ENCODE results near the gene CDH2.
A peak's percentile ranks its signal among the peaks of the same experiment; 100 is the strongest.

The CDH2 gene

DNA sequence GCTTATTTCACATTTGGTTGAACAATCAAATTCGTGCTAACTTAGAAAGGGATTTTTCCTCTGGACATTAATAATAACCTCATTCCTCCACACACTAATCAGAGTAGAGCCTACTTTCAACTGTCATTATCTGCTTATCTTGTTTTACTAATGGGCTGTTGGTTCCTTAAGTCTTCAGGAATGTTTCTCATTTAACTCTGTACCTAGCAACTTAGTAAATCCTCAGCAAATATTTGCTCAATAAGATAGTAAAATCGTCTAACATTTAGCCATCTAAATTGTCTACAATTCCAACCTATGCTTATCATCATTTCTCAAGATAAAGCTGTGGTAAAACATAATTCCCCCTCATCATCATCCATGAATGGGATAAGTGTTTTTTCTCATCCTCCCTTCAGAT is 98.1 kb downstream of the CDH2 start:
- Histone ChIP-seq H2BK5ac (ENCODE audit: low read depth, low read length, poor library complexity) (no peak overlapping the region), H3K23ac (ENCODE audit: low read length) (no peak overlapping the region), H3K79me2 (ENCODE audit: control insufficient read depth, insufficient read depth, low read length, poor library complexity) (no peaks in the 10 kb centered on the region), H3K9me3 (ENCODE audit: insufficient read depth, low read depth, low read length) (no peaks in the 10 kb centered on the region), H3K18ac (ENCODE audit: low read length) (no peak overlapping the region), H2AK5ac (ENCODE audit: low read length) (no peak overlapping the region), H2BK12ac (ENCODE audit: low read length) (no peak overlapping the region), H3K27me3 (ENCODE audit: insufficient read depth, low read length) (no peaks in the 10 kb centered on the region), H3K4me3 (ENCODE audit: low read depth, low read length) (no peak overlapping the region), H4K8ac (ENCODE audit: low read depth, low read length) (no peak overlapping the region), H3K9ac (ENCODE audit: low read length) (no peak overlapping the region), H3K4ac (ENCODE audit: low read depth, low read length) (no peak overlapping the region), H4K12ac (ENCODE audit: low read depth, low read length) (no peak overlapping the region), H2BK120ac (ENCODE audit: insufficient read depth, low read length, poor library complexity) (no peak overlapping the region), H3K27ac (ENCODE audit: low read depth, low read length) (no peak overlapping the region), H4K91ac (ENCODE audit: low read depth, low read length) (no peak overlapping the region), H3K4me1 (ENCODE audit: control insufficient read depth in 1 of 2, insufficient read depth in 2 of 2, low read length in 2 of 2) (peaks cover 2 to 7% of the 10 kb centered on the region in 2 experiments), H3K36me3 (ENCODE audit: control insufficient read depth in 1 of 2, insufficient read depth in 2 of 2, low read length in 2 of 2) (no peaks in the 10 kb centered on the region), H2AFZ (ENCODE audit: insufficient read depth, low read length, poor library complexity) (no peak overlapping the region), H3K14ac (ENCODE audit: low read length) (no peak overlapping the region), H3K79me1 (ENCODE audit: low read length) (no peaks in the 10 kb centered on the region), H3K4me2 (ENCODE audit: low read length) (no peak overlapping the region)
- DNase-seq, result peak in 1 of 2 donors; percentile 8
- no CpG with 5 or more reads among the region's 2 CpGs for WGBS (ENCODE audit: extremely low coverage, insufficient coverage, insufficient read length)

DNA sequence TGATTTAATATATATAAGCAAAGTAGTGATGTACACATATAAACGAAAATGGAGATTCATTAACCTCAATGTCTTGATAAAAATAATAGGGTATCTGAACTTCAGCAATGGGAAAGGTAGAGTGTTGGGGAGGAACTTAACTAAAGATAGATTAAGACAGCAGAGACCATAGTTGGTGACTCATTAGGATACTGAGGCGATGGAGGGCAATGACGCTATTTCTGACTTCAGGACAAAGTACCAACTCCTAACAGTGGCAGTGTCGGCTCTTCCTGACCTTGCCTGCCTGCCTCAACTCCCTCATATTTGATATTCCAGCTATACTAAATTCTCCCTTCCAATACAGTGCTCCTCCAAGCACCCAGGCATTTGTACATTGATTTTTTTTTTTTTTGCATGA is 98.6 kb downstream of the CDH2 start:
- Histone ChIP-seq H2BK5ac (ENCODE audit: low read depth, low read length, poor library complexity) (no peak overlapping the region), H3K9me3 (ENCODE audit: insufficient read depth, low read depth, low read length) (no peaks in the 10 kb centered on the region), H3K27me3 (ENCODE audit: insufficient read depth, low read length) (no peaks in the 10 kb centered on the region), H3K18ac (ENCODE audit: low read length) (no peak overlapping the region), H3K23ac (ENCODE audit: low read length) (no peak overlapping the region), H3K14ac (ENCODE audit: low read length) (no peak overlapping the region), H4K8ac (ENCODE audit: low read depth, low read length) (no peak overlapping the region), H2BK120ac (ENCODE audit: insufficient read depth, low read length, poor library complexity) (no peak overlapping the region), H3K9ac (ENCODE audit: low read length) (no peak overlapping the region), H2AFZ (ENCODE audit: insufficient read depth, low read length, poor library complexity) (no peak overlapping the region), H3K4me1 (ENCODE audit: control insufficient read depth in 1 of 2, insufficient read depth in 2 of 2, low read length in 2 of 2) (peaks cover 2 to 7% of the 10 kb centered on the region in 2 experiments), H3K36me3 (ENCODE audit: control insufficient read depth in 1 of 2, insufficient read depth in 2 of 2, low read length in 2 of 2) (no peaks in the 10 kb centered on the region), H3K4me3 (ENCODE audit: low read depth, low read length) (no peak overlapping the region), H2AK5ac (ENCODE audit: low read length) (no peak overlapping the region), H3K79me1 (ENCODE audit: low read length) (no peaks in the 10 kb centered on the region), H2BK12ac (ENCODE audit: low read length) (no peak overlapping the region), H4K12ac (ENCODE audit: low read depth, low read length) (no peak overlapping the region), H3K27ac (ENCODE audit: low read depth, low read length) (no peak overlapping the region), H4K91ac (ENCODE audit: low read depth, low read length) (no peak overlapping the region), H3K4ac (ENCODE audit: low read depth, low read length) (no peak overlapping the region), H3K4me2 (ENCODE audit: low read length) (no peak overlapping the region), H3K79me2 (ENCODE audit: control insufficient read depth, insufficient read depth, low read length, poor library complexity) (no peaks in the 10 kb centered on the region)
- WGBS (ENCODE audit: extremely low coverage, insufficient coverage, insufficient read length), result no CpG with 5 or more reads among the region's 4 CpGs
- DNase-seq, result no peak

DNA sequence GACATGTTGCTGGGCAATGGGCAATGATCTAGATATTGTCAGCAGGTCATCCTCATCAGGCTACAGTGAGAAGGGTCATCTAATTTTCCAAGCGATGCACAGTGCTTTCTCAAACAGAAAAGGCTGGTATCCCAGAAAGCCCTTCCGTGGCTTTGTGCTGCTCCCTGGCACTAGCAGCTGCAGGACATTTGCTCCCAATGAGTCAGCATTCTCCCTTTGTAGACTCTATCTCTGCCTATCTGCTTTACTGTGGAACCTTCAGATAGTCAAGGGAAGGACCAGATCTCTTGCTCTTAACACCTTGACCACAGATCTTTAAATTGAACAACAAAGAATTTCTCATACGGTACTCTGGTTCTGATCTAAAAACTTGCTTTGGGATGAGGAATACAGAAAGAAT is 101.4 kb downstream of the CDH2 start:
- H3K23ac ChIP-seq (ENCODE audit: low read length), result no peak overlapping the region
- H3K79me2 ChIP-seq (ENCODE audit: control insufficient read depth, insufficient read depth, low read length, poor library complexity), result no peaks in the 10 kb centered on the region
- H3K4me1 ChIP-seq (ENCODE audit: control insufficient read depth in 1 of 2, insufficient read depth in 2 of 2, low read length in 2 of 2), result peaks cover 2 to 7% of the 10 kb centered on the region in 2 experiments
- H3K4me3 ChIP-seq (ENCODE audit: low read depth, low read length), result no peak overlapping the region
- no CpG with 5 or more reads among the region's 3 CpGs for WGBS (ENCODE audit: extremely low coverage, insufficient coverage, insufficient read length)
- no peak overlapping the region for H4K91ac ChIP-seq (ENCODE audit: low read depth, low read length)
- no peaks in the 10 kb centered on the region for H3K27me3 ChIP-seq (ENCODE audit: insufficient read depth, low read length)
- H2BK120ac ChIP-seq (ENCODE audit: insufficient read depth, low read length, poor library complexity), result no peak overlapping the region
- H2BK12ac ChIP-seq (ENCODE audit: low read length), result no peak overlapping the region
- H3K4ac ChIP-seq (ENCODE audit: low read depth, low read length), result no peak overlapping the region
- H3K9ac ChIP-seq (ENCODE audit: low read length), result peak overlapping the region; percentile 25
- H3K18ac ChIP-seq (ENCODE audit: low read length), result no peak overlapping the region
- no peaks in the 10 kb centered on the region for H3K36me3 ChIP-seq (ENCODE audit: control insufficient read depth in 1 of 2, insufficient read depth in 2 of 2, low read length in 2 of 2)
- no peak overlapping the region for H4K12ac ChIP-seq (ENCODE audit: low read depth, low read length)
- H3K4me2 ChIP-seq (ENCODE audit: low read length), result no peak overlapping the region
- H3K79me1 ChIP-seq (ENCODE audit: low read length), result no peaks in the 10 kb centered on the region
- no peaks in the 10 kb centered on the region for H3K9me3 ChIP-seq (ENCODE audit: insufficient read depth, low read depth, low read length)
- H3K14ac ChIP-seq (ENCODE audit: low read length), result no peak overlapping the region
- no peak overlapping the region for H3K27ac ChIP-seq (ENCODE audit: low read depth, low read length)
- peak; percentile 20 to 50 for DNase-seq
- no peak overlapping the region for H2BK5ac ChIP-seq (ENCODE audit: low read depth, low read length, poor library complexity)
- H2AFZ ChIP-seq (ENCODE audit: insufficient read depth, low read length, poor library complexity), result no peak overlapping the region
- H4K8ac ChIP-seq (ENCODE audit: low read depth, low read length), result no peak overlapping the region
- no peak overlapping the region for H2AK5ac ChIP-seq (ENCODE audit: low read length)

DNA sequence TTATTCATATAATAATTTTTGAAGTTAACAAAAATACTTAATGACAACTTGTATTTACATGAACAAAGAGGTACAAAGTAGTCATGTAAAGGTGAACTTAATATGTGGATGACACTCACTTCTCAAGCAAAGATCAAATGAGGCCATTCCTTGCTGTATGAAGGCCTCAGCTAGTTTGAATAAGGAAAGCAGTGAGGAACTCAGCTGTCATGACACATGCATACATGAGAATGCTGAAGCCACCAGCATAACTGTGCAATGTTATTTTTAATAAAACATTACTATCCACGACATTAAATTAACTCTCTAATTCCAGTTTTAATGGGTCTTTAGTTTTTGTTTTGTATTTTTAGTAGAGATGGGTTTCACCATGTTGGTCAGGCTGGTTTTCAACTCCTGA is 102.9 kb downstream of the CDH2 start:
- no peak overlapping the region for H2AFZ ChIP-seq (ENCODE audit: insufficient read depth, low read length, poor library complexity)
- no peak overlapping the region for H3K18ac ChIP-seq (ENCODE audit: low read length)
- no peak overlapping the region for H3K27ac ChIP-seq (ENCODE audit: low read depth, low read length)
- no peaks in the 10 kb centered on the region for H3K79me2 ChIP-seq (ENCODE audit: control insufficient read depth, insufficient read depth, low read length, poor library complexity)
- peak in 1 of 2 donors; percentile 24 for DNase-seq
- H3K4me1 ChIP-seq (ENCODE audit: control insufficient read depth in 1 of 2, insufficient read depth in 2 of 2, low read length in 2 of 2), result peaks cover 0 to 4% of the 10 kb centered on the region in 2 experiments
- H3K36me3 ChIP-seq (ENCODE audit: control insufficient read depth in 1 of 2, insufficient read depth in 2 of 2, low read length in 2 of 2), result no peaks in the 10 kb centered on the region
- H3K9ac ChIP-seq (ENCODE audit: low read length), result no peak overlapping the region
- WGBS (ENCODE audit: extremely low coverage, insufficient coverage, insufficient read length), result no CpG with 5 or more reads among the region's 1 CpG
- H2AK5ac ChIP-seq (ENCODE audit: low read length), result no peak overlapping the region
- H3K4me3 ChIP-seq (ENCODE audit: low read depth, low read length), result no peak overlapping the region
- H3K14ac ChIP-seq (ENCODE audit: low read length), result no peak overlapping the region
- H2BK5ac ChIP-seq (ENCODE audit: low read depth, low read length, poor library complexity), result no peak overlapping the region
- H3K23ac ChIP-seq (ENCODE audit: low read length), result no peak overlapping the region
- H4K91ac ChIP-seq (ENCODE audit: low read depth, low read length), result no peak overlapping the region
- H3K9me3 ChIP-seq (ENCODE audit: insufficient read depth, low read depth, low read length), result no peaks in the 10 kb centered on the region
- H2BK120ac ChIP-seq (ENCODE audit: insufficient read depth, low read length, poor library complexity), result no peak overlapping the region
- H3K4ac ChIP-seq (ENCODE audit: low read depth, low read length), result no peak overlapping the region
- no peak overlapping the region for H3K4me2 ChIP-seq (ENCODE audit: low read length)
- no peak overlapping the region for H2BK12ac ChIP-seq (ENCODE audit: low read length)
- H4K8ac ChIP-seq (ENCODE audit: low read depth, low read length), result no peak overlapping the region
- H4K12ac ChIP-seq (ENCODE audit: low read depth, low read length), result no peak overlapping the region
- no peaks in the 10 kb centered on the region for H3K27me3 ChIP-seq (ENCODE audit: insufficient read depth, low read length)
- H3K79me1 ChIP-seq (ENCODE audit: low read length), result no peaks in the 10 kb centered on the region

Measured in trophoblast cell (in vitro differentiated cells and primary cell).